Ectodermal cell (in vitro differentiated cells): ENCODE data around the gene TAMM41.

Source experiments
- H3K27ac ChIP-seq: 2 replicates; pipeline ENCODE4 v1.7.0; 2013; ENCODE audit warnings: mild to moderate bottlenecking, low read depth, low read length; ENCODE audit not compliant: insufficient read depth, poor library complexity, severe bottlenecking
- H3K27me3 ChIP-seq: 2 replicates; pipeline ENCODE4 v1.7.0; 2013; ENCODE audit warnings: mild to moderate bottlenecking, low read length; ENCODE audit not compliant: insufficient read depth, control insufficient read depth, poor library complexity, severe bottlenecking
- H3K36me3 ChIP-seq: one replicate; pipeline ENCODE4 v1.7.0; 2013; ENCODE audit warnings: low read length; ENCODE audit not compliant: control insufficient read depth, insufficient read depth
- H3K4me1 ChIP-seq: one replicate; pipeline ENCODE4 v1.7.0; 2013; ENCODE audit warnings: low read length; ENCODE audit not compliant: control insufficient read depth, insufficient read depth
- H3K4me3 ChIP-seq: 2 replicates; pipeline ENCODE4 v1.7.0; 2013; ENCODE audit warnings: low read depth, low read length, control low read depth; ENCODE audit not compliant: insufficient read depth
- H3K9me3 ChIP-seq: 2 replicates; pipeline ENCODE4 v1.7.0; 2013; ENCODE audit warnings: mild to moderate bottlenecking, low read length, moderate library complexity; ENCODE audit not compliant: control insufficient read depth
- WGBS, 2 experiments: methylation state at CpG; one replicate each; pipeline ENCODE4 v1.1.7; 2013; ENCODE audit warnings: missing lambda C conversion rate in 2 of 2; 5-methylcytosine and 5-hydroxymethylcytosine counted together

The TAMM41 gene

GRCh38 chr3:11845651-11846050, 1.0 kb downstream of the TAMM41 start:
- Histone ChIP-seq H3K27ac (no peak overlapping the region), H3K4me1 (peaks cover 4% of the 10 kb centered on the region), H3K4me3 (peak overlapping the region; percentile 98), H3K9me3 (no peaks in the 10 kb centered on the region), H3K27me3 (peaks cover 15% of the 10 kb centered on the region), H3K36me3 (peaks cover 25% of the 10 kb centered on the region)
- WGBS, 2 experiments = 52 to 57% methylated on average over 5 of the region's 5 CpGs

- Histone ChIP-seq H3K36me3 (peaks cover 33% of the 10 kb centered on the region), H3K27me3 (peaks cover 15% of the 10 kb centered on the region), H3K4me1 (peaks cover 4% of the 10 kb centered on the region), H3K9me3 (no peaks in the 10 kb centered on the region), H3K4me3 (no peak overlapping the region), H3K27ac (no peak overlapping the region)
- 91 to 93% methylated on average over 5 of the region's 5 CpGs for WGBS, 2 experiments
These were observed 1.8 kb downstream of the TAMM41 start for GRCh38 chr3:11844891-11845290.

- no peaks in the 10 kb centered on the region for H3K9me3 ChIP-seq
- H3K36me3 ChIP-seq = peaks cover 19% of the 10 kb centered on the region
- H3K4me1 ChIP-seq = no peaks in the 10 kb centered on the region
- no peak overlapping the region for H3K27ac ChIP-seq
- no peaks in the 10 kb centered on the region for H3K27me3 ChIP-seq
- H3K4me3 ChIP-seq = no peak overlapping the region
These were observed 11.6 kb downstream of the TAMM41 start for GRCh38 chr3:11835028-11835639.

GRCh38 chr3:11832981-11833905, 13.4 kb downstream of the TAMM41 start:
- WGBS, 2 experiments = 56 to 66% methylated on average over 8 to 9 of the region's 9 CpGs
- peaks cover 11% of the 10 kb centered on the region for H3K36me3 ChIP-seq
- no peaks in the 10 kb centered on the region for H3K9me3 ChIP-seq
- H3K27ac ChIP-seq = no peak overlapping the region
- H3K4me1 ChIP-seq = no peaks in the 10 kb centered on the region
- no peak overlapping the region for H3K4me3 ChIP-seq
- no peaks in the 10 kb centered on the region for H3K27me3 ChIP-seq

DNA sequence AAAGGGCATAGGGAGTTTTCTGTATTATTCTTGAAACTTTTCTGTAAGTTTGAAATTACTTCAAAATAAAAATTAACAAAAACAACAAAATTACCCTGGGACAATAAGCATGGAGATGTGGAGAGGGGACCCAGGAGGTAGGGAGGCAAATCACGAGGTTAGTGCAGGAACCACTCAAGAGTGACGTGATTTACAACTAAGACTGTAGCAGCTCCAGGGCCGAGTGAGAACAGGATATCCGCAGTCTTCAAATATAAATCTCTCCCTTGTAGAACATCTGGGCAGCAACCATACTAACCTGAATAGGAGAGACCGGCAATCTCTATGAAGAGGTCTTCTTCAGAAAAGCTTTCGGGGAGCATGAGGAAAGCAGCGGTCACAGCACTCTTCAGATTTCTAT, 17.3 kb downstream of the TAMM41 start:
- Histone ChIP-seq H3K4me1 (no peaks in the 10 kb centered on the region), H3K9me3 (no peaks in the 10 kb centered on the region), H3K27me3 (no peaks in the 10 kb centered on the region), H3K27ac (no peak overlapping the region), H3K4me3 (no peak overlapping the region), H3K36me3 (peaks cover 19% of the 10 kb centered on the region)
- 93 to 96% methylated on average over 7 of the region's 7 CpGs for WGBS, 2 experiments

DNA sequence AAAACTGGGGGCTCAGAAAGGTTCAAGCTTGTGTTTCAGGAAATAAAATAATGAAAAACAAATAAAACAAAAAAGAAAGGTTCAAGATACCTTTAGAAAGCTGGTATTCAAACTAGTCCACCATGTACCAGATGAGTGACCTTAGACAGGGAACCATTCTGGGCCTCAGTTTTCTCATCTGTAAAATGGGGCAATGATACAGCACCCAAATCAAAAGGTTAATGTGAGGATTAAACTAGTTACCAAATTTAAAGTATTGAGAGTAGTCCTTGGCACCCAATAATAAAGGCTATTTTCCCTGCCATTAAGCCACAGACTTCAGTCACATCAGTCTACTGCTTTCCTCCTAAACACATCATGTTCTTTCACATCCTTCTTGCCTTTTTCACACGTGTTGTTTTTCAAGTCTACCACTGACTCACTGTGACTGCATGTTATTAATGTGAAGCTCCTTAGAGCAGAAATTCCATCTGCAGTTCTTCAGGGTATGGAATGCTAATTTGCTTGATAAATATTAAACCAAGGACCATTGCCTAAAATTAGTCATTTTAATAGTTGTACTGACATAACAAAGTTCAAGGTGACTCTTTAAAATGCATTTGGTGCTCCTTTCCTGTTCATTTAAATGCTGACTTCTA, 19.9 kb downstream of the TAMM41 start:
- no peaks in the 10 kb centered on the region for H3K27me3 ChIP-seq
- H3K27ac ChIP-seq = no peak overlapping the region
- H3K4me1 ChIP-seq = no peaks in the 10 kb centered on the region
- no peaks in the 10 kb centered on the region for H3K9me3 ChIP-seq
- no peak overlapping the region for H3K4me3 ChIP-seq
- H3K36me3 ChIP-seq = peaks cover 19% of the 10 kb centered on the region
- WGBS, 2 experiments = 86 to 100% methylated on average over 1 of the region's 1 CpG

DNA sequence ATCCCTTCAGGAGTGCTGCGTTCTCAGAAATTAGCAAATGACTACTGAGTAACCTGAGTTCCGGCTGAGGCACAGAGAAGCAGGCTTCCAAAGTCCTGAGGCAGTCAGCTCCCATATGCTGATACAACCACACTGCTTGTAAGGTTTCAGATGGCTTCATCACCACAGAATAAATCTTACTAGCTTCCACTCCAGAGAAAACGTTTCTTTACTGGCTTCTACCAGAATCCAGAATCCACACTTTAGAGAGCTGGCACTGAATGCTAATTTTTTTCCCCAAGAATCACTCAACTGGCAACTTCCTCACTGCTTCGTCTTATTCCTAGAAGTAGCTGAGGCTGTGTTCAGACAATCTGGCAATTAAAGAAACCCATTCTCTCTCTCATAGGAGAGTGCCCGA, 21.4 kb downstream of the TAMM41 start:
- Histone ChIP-seq H3K27me3 (no peaks in the 10 kb centered on the region), H3K4me1 (no peaks in the 10 kb centered on the region), H3K9me3 (no peaks in the 10 kb centered on the region), H3K36me3 (peaks cover 21% of the 10 kb centered on the region), H3K4me3 (no peak overlapping the region), H3K27ac (no peak overlapping the region)
- WGBS, 2 experiments = 92 to 96% methylated on average over 5 of the region's 5 CpGs

DNA sequence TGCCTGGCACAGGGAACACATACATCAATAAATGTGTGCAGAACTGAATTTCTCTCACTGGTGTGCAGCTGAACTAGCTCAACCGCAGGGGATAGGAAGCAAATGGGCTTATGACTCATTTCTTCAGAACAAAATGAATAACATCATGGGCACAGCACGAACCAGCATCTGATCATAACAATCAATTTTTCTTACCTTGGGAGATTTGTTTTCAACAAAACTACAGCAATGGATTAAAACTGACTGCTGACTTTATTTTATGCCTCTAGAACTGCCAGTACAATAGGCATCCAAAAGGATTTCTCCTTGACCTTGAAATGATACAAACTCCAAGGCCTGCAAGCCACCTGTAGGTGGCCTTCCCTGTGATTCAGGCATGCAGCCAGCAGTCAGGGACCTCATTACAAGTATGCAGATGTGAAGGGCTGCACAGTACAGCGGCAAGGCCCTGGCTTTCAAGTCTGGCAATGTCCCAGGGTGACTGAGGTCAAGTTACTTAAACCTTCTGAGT, 26.1 kb downstream of the TAMM41 start:
- no peaks in the 10 kb centered on the region for H3K9me3 ChIP-seq
- H3K27me3 ChIP-seq = no peaks in the 10 kb centered on the region
- H3K4me3 ChIP-seq = no peak overlapping the region
- H3K27ac ChIP-seq = no peak overlapping the region
- no peaks in the 10 kb centered on the region for H3K4me1 ChIP-seq
- peaks cover 8% of the 10 kb centered on the region for H3K36me3 ChIP-seq
- WGBS, 2 experiments = 92 to 96% methylated on average over 3 of the region's 3 CpGs

DNA sequence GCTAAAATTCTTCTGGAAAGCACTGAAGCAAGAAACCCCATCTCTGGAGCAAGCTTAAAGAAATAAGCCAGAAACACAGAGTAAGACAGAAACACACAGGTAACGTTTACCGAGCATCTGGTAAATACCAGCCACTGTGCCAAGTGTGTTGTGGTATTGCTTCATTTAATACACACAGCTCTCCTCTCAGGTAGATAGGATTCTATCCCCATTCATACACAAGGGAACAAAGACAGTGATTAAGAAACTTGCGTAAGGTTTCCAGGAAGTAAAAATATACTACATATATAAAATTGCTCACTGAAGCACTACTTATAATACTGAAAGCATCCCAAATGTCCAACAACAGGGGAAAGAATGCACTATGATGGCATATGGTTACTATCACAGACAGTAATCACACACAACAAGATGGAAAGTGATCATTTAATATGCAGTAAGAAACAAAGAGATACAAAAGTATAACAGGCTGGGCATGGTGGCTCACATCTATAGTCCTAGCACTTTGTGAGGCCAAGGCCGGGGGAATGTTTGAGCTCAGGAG, 27.5 kb downstream of the TAMM41 start:
- H3K27me3 ChIP-seq = no peaks in the 10 kb centered on the region
- 98 to 99% methylated on average over 3 to 4 of the region's 4 CpGs for WGBS, 2 experiments
- no peaks in the 10 kb centered on the region for H3K4me1 ChIP-seq
- H3K27ac ChIP-seq = no peak overlapping the region
- H3K36me3 ChIP-seq = peaks cover 8% of the 10 kb centered on the region
- no peak overlapping the region for H3K4me3 ChIP-seq
- no peaks in the 10 kb centered on the region for H3K9me3 ChIP-seq

GRCh38 chr3:11818033-11818432, 28.7 kb downstream of the TAMM41 start:
- WGBS, 2 experiments = 80% methylated on average over 5 of the region's 5 CpGs
- Histone ChIP-seq H3K36me3 (peaks cover 8% of the 10 kb centered on the region), H3K27ac (no peak overlapping the region), H3K4me1 (no peaks in the 10 kb centered on the region), H3K27me3 (no peaks in the 10 kb centered on the region), H3K4me3 (no peak overlapping the region), H3K9me3 (no peaks in the 10 kb centered on the region)
